ENCODE data around the gene MRPL36. TPM values are rescaled to one million over a fixed set of nuclear protein-coding genes. Genes with fewer than 3 reads are reported as not detected.

MRPL36 gene
- total and polyA plus RNA-seq, 2 donors (not counting 3 experiments of a cell fraction or from before 2014, with no cell fraction given) = 70.3 to 72.7 TPM

GRCh38 chr5:1754531-1755220, 45.0 kb downstream of the MRPL36 start:
- Histone ChIP-seq H3K79me2 (ENCODE audit: control insufficient read depth, insufficient read depth, low read length) (no peaks in the 10 kb centered on the region), H3K4me3 (replicated peaks in 1 of 3; ENCODE audit: insufficient read depth in 1 of 3, low read depth in 1 of 3, low read length in 3 of 3) (no peak overlapping the region), H3K36me3 (ENCODE audit: control insufficient read depth in 2 of 2, extremely low read depth in 1 of 2, insufficient read depth in 2 of 2, low read length in 2 of 2) (no peaks in the 10 kb centered on the region), H2AFZ (ENCODE audit: low read depth, low read length) (no peak overlapping the region), H3K27me3 (ENCODE audit: control insufficient read depth in 2 of 2, insufficient read depth in 2 of 2, low read length in 2 of 2) (peaks cover 0 to 2% of the 10 kb centered on the region in 2 experiments), H3K4me2 (ENCODE audit: insufficient read depth, low read length) (no peak overlapping the region), H4K20me1 (replicated peaks; ENCODE audit: control insufficient read depth, extremely low read depth, insufficient read depth, low read length) (no peaks in the 10 kb centered on the region), H3K4me1 (ENCODE audit: control insufficient read depth, extremely low read depth, insufficient read depth, low read length) (no peaks in the 10 kb centered on the region), H3K27ac (ENCODE audit: insufficient read depth, low read depth, low read length) (no peak overlapping the region), H3K9ac (replicated peaks; ENCODE audit: extremely low read depth, insufficient read depth, low read length) (no peak overlapping the region), H3K9me1 (replicated peaks; ENCODE audit: control insufficient read depth, extremely low read depth, insufficient read depth, low read length) (no peaks in the 10 kb centered on the region), H3K9me3 (replicated peaks; ENCODE audit: control insufficient read depth, insufficient read depth, low read length) (no peaks in the 10 kb centered on the region)
- intact Hi-C loops (cut with micrococcal nuclease) (no loop called here), dilution Hi-C loops (cut with MboI; ENCODE audit: extremely low pct_ligation_motif_present, low sequenced_read_pairs) (no loop called here)
- TF ChIP-seq MAX (IDR thresholded peaks at IDR 0.05; ENCODE audit: insufficient read depth, insufficient read length) (no peak), POLR2A (IDR thresholded peaks at IDR 0.05; ENCODE audit: low read depth, low read length) (no peak), JUN (IDR thresholded peaks at IDR 0.05; ENCODE audit: borderline replicate concordance, insufficient read depth, insufficient read length, low read depth) (no peak), EZH2 (IDR thresholded peaks at IDR 0.05; ENCODE audit: borderline replicate concordance, low read depth, low read length, severe bottlenecking) (no peak), CTCF (IDR thresholded peaks at IDR 0.05; ENCODE audit: extremely low read depth in 1 of 2, insufficient read depth in 1 of 2, low read depth in 1 of 2, low read length in 2 of 2) (no peak), FOS (IDR thresholded peaks at IDR 0.05; ENCODE audit: borderline replicate concordance, insufficient read depth, low read length) (no peak), MYC (IDR thresholded peaks at IDR 0.05; ENCODE audit: low read depth, low read length) (no peak), GATA2 (IDR thresholded peaks at IDR 0.05; ENCODE audit: insufficient read depth, insufficient read length, low read depth, low read length) (no peak), POLR2AphosphoS5 (IDR thresholded peaks at IDR 0.05; ENCODE audit: insufficient read depth, low read depth, low read length) (no peak)
- ChIA-PET CTCF (interaction anchor here (0.8 to 1.0 kb wide), 2 partner anchors 9 to 18 kb away, joined by 3 read pairs; no protein-coding TSS in a partner anchor), POLR2A (no interaction called here)
- BruUV-seq (replicated peaks) = no TSS peak
- DNase-seq (ENCODE audit: low read depth, low spot score) (no peak), FAIRE-seq (no peak)

All from endothelial cell of umbilical vein (primary cell).